Activated T-cell treated with anti-CD3 and anti-CD28 coated beads for 48 hours (primary cell): Measurements from ENCODE around the gene TNIP1.
A peak's percentile ranks its signal among the peaks of the same experiment; 100 is the strongest.

ENCODE experiments used
- DNase-seq: peaks from one replicate; pipeline ENCODE4 v3.0.0-alpha.2; 2020; ENCODE audit warnings: low read depth

Gene TNIP1

GRCh38 chr5:151080613-151081430 is at the start of gene TNIP1:
TNIP1 (minus strand) TSS chr5:151081034; CDS start chr5:151065095, 15,939 bp downstream.
- DNase-seq = peak; percentile 97

GRCh38 chr5:151130235-151130921 is 49.5 kb upstream of the TNIP1 start:
- no peak for DNase-seq

GRCh38 chr5:151128817-151129216 is 48.0 kb upstream of the TNIP1 start:
- no peak for DNase-seq

GRCh38 chr5:151127926-151128325 is 47.1 kb upstream of the TNIP1 start:
- no peak for DNase-seq

- DNase-seq = peak; percentile 61
Observed at GRCh38 chr5:151126199-151126645, 45.4 kb upstream of the TNIP1 start.

- no peak for DNase-seq
Observed at GRCh38 chr5:151125421-151125820, 44.6 kb upstream of the TNIP1 start.

- peak; percentile 31 for DNase-seq
Observed at GRCh38 chr5:151123897-151124751, 43.3 kb upstream of the TNIP1 start.

GRCh38 chr5:151122828-151123227 is 42.0 kb upstream of the TNIP1 start:
- no peak for DNase-seq

- no peak for DNase-seq
Observed at GRCh38 chr5:151121665-151122064, 40.8 kb upstream of the TNIP1 start.

- DNase-seq = no peak
Observed at GRCh38 chr5:151121095-151121494, 40.3 kb upstream of the TNIP1 start.

- no peak for DNase-seq
Observed at GRCh38 chr5:151118913-151119575, 38.2 kb upstream of the TNIP1 start.

- DNase-seq = peak; percentile 63
Observed at GRCh38 chr5:151115272-151115905, 34.6 kb upstream of the TNIP1 start.

GRCh38 chr5:151113651-151114050 is 32.8 kb upstream of the TNIP1 start:
- DNase-seq = no peak

GRCh38 chr5:151110992-151111391 is 30.2 kb upstream of the TNIP1 start:
- DNase-seq = no peak

- no peak for DNase-seq
Observed at GRCh38 chr5:151110122-151110681, 29.4 kb upstream of the TNIP1 start.

GRCh38 chr5:151108566-151108965 is 27.7 kb upstream of the TNIP1 start:
- DNase-seq = no peak

- DNase-seq = no peak
Observed at GRCh38 chr5:151107738-151108520, 27.1 kb upstream of the TNIP1 start.

- DNase-seq = no peak
Observed at GRCh38 chr5:151107084-151107483, 26.2 kb upstream of the TNIP1 start.

GRCh38 chr5:151106509-151106908 is 25.7 kb upstream of the TNIP1 start:
- DNase-seq = no peak

- no peak for DNase-seq
Observed at GRCh38 chr5:151106043-151106442, 25.2 kb upstream of the TNIP1 start.
